RWPE2 (cell line): ENCODE results near the gene FAM187B.
"Not testable (repeated sequence)": the region's sequence is repeated elsewhere in the genome, so short reads cannot be mapped to it uniquely, and the experiment has no call there.

Source experiments
- ATAC-seq: fragments of 200-7000 bp; cut with Tn5 transposase; 3 replicates; pipeline ENCODE4 v1.9.1; 2021; ENCODE audit warnings: low read depth
- DNase-seq: peaks from one replicate; pipeline ENCODE4 v3.0.0-alpha.2; 2020; ENCODE audit warnings: low spot score
- H3K27ac ChIP-seq: fragments of 450-650 bp; 2 replicates; pipeline ENCODE4 v1.5.1; 2017; ENCODE audit warnings: mild to moderate bottlenecking; ENCODE audit not compliant: poor library complexity, severe bottlenecking
- H3K27me3 ChIP-seq: fragments of 250-450 bp; sonication (Bioruptor Pico); 2 replicates; pipeline ENCODE4 v1.5.1; 2021; ENCODE audit warnings: mild to moderate bottlenecking, moderate library complexity; ENCODE audit not compliant: insufficient read depth, poor library complexity, severe bottlenecking
- H3K36me3 ChIP-seq: fragments of 250-450 bp; sonication (Bioruptor Pico); 2 replicates; pipeline ENCODE4 v1.5.1; 2020; ENCODE audit warnings: low read depth, mild to moderate bottlenecking, moderate library complexity
- H3K4me1 ChIP-seq: fragments of 250-450 bp; sonication (Bioruptor Pico); 2 replicates; pipeline ENCODE4 v1.5.1; 2021; ENCODE audit warnings: mild to moderate bottlenecking, moderate library complexity; ENCODE audit not compliant: insufficient read depth, poor library complexity, severe bottlenecking
- H3K4me3 ChIP-seq: fragments of 250-450 bp; sonication (Bioruptor Pico); 2 replicates; pipeline ENCODE4 v1.5.1; 2021; ENCODE audit warnings: mild to moderate bottlenecking, moderate library complexity; ENCODE audit not compliant: severe bottlenecking
- H3K9me3 ChIP-seq: fragments of 250-450 bp; sonication (Bioruptor Pico); 2 replicates; pipeline ENCODE4 v1.5.1; 2021; ENCODE audit warnings: mild to moderate bottlenecking, moderate library complexity; ENCODE audit not compliant: severe bottlenecking
- CTCF ChIP-seq: fragments of 450-650 bp; IDR thresholded peaks from one replicate; pipeline ENCODE4 v1.5.1; 2017; ENCODE audit warnings: mild to moderate bottlenecking, moderate library complexity; ENCODE audit not compliant: poor library complexity, severe bottlenecking

Gene FAM187B

GRCh38 chr19:35223862-35224505 is 4.6 kb downstream of the FAM187B start:
- H3K9me3 ChIP-seq = no peaks in the 10 kb centered on the region
- DNase-seq (no peak), ATAC-seq (no peak)
- H3K4me1 ChIP-seq = no peaks in the 10 kb centered on the region
- H3K27me3 ChIP-seq = no peaks in the 10 kb centered on the region
- no peak overlapping the region for H3K27ac ChIP-seq
- H3K36me3 ChIP-seq = no peaks in the 10 kb centered on the region
- H3K4me3 ChIP-seq = no peak overlapping the region
- TF ChIP-seq CTCF = no peak

GRCh38 chr19:35223084-35223790 is 5.3 kb downstream of the FAM187B start:
- Histone ChIP-seq H3K27ac (no peak overlapping the region), H3K4me3 (no peak overlapping the region), H3K27me3 (no peaks in the 10 kb centered on the region), H3K9me3 (no peaks in the 10 kb centered on the region), H3K36me3 (no peaks in the 10 kb centered on the region), H3K4me1 (no peaks in the 10 kb centered on the region)
- TF ChIP-seq CTCF = no peak
- DNase-seq (no peak), ATAC-seq (no peak)

GRCh38 chr19:35222373-35223015 is 6.0 kb downstream of the FAM187B start:
- no peak overlapping the region for H3K4me3 ChIP-seq
- DNase-seq = no peak
- no peak for TF ChIP-seq CTCF
- H3K4me1 ChIP-seq = no peaks in the 10 kb centered on the region
- H3K36me3 ChIP-seq = no peaks in the 10 kb centered on the region
- no peaks in the 10 kb centered on the region for H3K27me3 ChIP-seq
- H3K9me3 ChIP-seq = no peaks in the 10 kb centered on the region
- ATAC-seq = no peak
- no peak overlapping the region for H3K27ac ChIP-seq

GRCh38 chr19:35220973-35221590 is 7.5 kb downstream of the FAM187B start:
- not testable (repeated sequence) for DNase-seq, H3K4me3 ChIP-seq, H3K4me1 ChIP-seq, ATAC-seq, H3K36me3 ChIP-seq, H3K9me3 ChIP-seq, H3K27me3 ChIP-seq, H3K27ac ChIP-seq

GRCh38 chr19:35220315-35220921 is 8.1 kb downstream of the FAM187B start:
- no peaks in the 10 kb centered on the region for H3K4me1 ChIP-seq
- H3K9me3 ChIP-seq = no peaks in the 10 kb centered on the region
- ATAC-seq (no peak), DNase-seq (no peak)
- no peaks in the 10 kb centered on the region for H3K36me3 ChIP-seq
- TF ChIP-seq CTCF = no peak
- H3K4me3 ChIP-seq = no peak overlapping the region
- no peaks in the 10 kb centered on the region for H3K27me3 ChIP-seq
- no peak overlapping the region for H3K27ac ChIP-seq
